ENCODE results near the gene PTGDS.

Gene PTGDS

GRCh38 chr9:136977223-136977622, at the start of gene PTGDS:
Gene PTGDS, plus strand, starts transcription at chr9:136977504. Its CDS starts 75 bp downstream, at chr9:136977579.
- H3K4me3 ChIP-seq (ENCODE audit: low read length), result no peak within 1 kb of the TSS

DNA sequence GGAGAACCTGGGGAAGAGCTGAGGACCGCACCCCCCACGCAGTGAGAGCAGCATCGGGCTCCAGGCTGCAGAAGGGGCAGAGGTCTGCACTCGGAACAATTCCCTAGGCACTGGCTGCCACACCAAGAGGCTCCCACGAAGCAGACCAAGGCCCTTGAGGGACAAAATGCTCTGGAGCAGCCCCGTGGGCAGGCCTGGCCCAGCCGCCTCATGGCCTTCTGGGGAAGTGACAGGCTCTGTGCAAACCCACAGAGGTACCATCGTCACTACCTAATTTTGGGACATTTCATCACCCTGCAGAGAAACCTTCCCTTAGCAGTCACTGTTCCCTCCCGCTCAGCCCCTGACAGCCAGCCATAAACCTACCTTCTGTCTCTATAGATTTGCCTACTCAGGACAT, 48.7 kb upstream of the PTGDS start:
- no peak for TF ChIP-seq ZNF274 (IDR thresholded peaks at IDR 0.05; ENCODE audit: low read depth, low read length)
- no peak overlapping the region for H3K4me3 ChIP-seq (ENCODE audit: low read length)

More at GRCh38 chr9:136977223-136977622, at the start of gene PTGDS:
- no peak for TF ChIP-seq ZNF274 (IDR thresholded peaks at IDR 0.05; ENCODE audit: low read depth, low read length)

DNA sequence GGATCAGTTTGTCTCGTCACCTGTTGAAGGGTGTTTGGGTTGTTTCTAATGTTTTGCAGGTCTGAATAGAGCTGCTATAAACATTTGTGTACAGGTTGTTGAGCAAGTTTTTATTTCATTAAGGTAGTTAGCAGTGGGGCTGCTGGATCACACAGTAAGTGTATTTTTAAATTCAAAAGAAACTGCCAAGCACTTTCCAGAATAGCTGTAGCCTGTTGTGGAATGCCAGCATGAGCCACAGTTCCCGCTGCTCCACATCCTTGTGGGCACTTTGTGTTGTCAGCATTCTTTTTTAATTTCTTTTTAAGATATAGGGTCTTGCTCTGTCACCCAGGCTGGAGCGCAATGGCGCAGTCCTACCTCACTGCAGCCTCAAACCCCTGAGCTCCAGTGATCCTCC, 47.3 kb upstream of the PTGDS start:
- H3K4me3 ChIP-seq (ENCODE audit: low read length), result no peak overlapping the region
- TF ChIP-seq ZNF274 (IDR thresholded peaks at IDR 0.05; ENCODE audit: low read depth, low read length), result no peak

- H3K4me3 ChIP-seq (ENCODE audit: low read length), result no peak overlapping the region
- TF ChIP-seq ZNF274 (IDR thresholded peaks at IDR 0.05; ENCODE audit: low read depth, low read length), result no peak
These were observed 45.6 kb upstream of the PTGDS start for GRCh38 chr9:136931611-136932130.

DNA sequence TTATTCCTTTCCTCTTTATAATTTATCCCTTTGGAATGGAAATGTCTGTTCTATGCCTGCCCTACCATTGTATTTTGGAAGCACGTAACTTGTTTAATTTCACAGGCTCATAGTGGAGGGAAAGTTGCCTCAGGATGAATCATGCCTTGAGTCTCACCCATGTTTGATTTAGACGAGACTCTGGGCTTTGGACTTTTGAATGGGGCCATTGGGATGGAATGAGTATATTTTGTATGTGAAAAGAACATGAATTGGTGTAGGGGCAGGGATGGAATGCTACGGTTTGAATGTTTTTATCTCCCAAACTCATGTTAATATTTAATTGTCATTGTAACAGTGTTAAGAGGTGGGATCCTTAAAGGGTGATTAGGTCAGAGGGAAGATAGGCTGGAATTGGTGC, 43.0 kb upstream of the PTGDS start:
- TF ChIP-seq ZNF274 (IDR thresholded peaks at IDR 0.05; ENCODE audit: low read depth, low read length), result no peak
- H3K4me3 ChIP-seq (ENCODE audit: low read length), result no peak overlapping the region

GRCh38 chr9:136935651-136936050, 41.7 kb upstream of the PTGDS start:
- H3K4me3 ChIP-seq (ENCODE audit: low read length), result no peak overlapping the region
- TF ChIP-seq ZNF274 (IDR thresholded peaks at IDR 0.05; ENCODE audit: low read depth, low read length), result no peak

DNA sequence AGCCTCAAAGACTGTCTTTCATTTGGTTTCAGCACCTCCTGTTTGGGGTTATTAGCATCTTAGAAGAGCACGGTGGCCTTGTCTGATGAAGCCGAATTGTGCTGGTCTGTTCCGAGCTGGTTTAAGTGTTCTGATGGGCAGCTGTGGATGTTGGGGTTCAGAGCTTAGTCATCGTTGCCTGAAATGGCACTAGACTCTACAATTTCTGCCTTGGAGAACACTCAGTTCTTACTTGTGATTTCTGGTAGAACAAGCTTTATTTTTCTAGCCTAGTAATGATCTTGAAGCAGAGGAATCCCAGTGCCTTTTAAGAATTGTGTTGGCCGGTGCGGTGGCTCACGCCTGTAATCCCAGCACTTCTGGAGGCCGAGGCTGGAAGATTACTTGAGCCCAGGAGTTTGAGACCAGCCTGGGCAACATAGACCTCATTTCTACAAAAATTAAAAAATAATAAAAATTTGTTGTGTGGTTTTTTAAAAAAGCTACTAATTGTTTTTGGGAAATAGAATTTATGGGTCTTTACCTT, 40.6 kb upstream of the PTGDS start:
- no peak for TF ChIP-seq ZNF274 (IDR thresholded peaks at IDR 0.05; ENCODE audit: low read depth, low read length)
- H3K4me3 ChIP-seq (ENCODE audit: low read length), result no peak overlapping the region

DNA sequence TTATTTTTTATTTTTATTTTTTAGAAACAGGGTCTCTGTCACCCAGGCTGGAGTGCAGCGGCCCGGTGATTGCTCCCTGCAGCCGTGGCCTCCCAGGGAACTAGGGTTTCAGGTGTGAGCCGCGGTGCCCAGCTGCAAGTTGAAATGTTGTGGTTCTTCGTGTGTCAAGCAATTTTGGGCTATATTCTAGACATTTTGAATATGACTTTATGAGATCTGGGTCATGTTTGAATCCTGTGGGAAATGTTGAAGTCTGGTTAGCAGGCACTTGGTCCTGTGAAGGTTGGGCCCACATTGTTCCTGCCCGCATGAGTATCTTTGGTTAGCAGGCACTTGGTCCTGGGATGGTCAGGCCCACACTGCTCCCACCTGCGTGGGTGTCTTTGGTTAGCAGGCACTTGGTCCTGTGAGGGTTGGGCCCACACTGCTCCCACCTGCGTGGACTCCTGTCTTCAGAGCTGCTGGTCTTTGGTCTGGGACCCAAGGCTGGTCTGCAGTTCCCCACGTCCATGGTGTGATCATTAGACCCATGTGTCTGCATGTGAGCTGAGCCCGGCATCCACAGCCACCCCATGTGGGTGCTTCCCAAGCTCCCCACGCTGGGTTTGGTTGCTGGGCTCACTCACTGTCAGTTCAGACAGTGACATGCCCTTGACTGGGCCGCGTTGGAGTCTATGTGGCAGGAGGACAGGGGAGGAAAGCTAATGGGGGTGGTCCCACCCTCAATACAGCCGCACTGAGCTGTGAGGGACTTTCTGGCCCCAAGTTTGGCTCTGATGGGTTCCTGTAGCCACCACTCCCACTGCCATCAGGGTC, 39.9 kb upstream of the PTGDS start:
- no peak overlapping the region for H3K4me3 ChIP-seq (ENCODE audit: low read length)
- TF ChIP-seq ZNF274 (IDR thresholded peaks at IDR 0.05; ENCODE audit: low read depth, low read length), result no peak

DNA sequence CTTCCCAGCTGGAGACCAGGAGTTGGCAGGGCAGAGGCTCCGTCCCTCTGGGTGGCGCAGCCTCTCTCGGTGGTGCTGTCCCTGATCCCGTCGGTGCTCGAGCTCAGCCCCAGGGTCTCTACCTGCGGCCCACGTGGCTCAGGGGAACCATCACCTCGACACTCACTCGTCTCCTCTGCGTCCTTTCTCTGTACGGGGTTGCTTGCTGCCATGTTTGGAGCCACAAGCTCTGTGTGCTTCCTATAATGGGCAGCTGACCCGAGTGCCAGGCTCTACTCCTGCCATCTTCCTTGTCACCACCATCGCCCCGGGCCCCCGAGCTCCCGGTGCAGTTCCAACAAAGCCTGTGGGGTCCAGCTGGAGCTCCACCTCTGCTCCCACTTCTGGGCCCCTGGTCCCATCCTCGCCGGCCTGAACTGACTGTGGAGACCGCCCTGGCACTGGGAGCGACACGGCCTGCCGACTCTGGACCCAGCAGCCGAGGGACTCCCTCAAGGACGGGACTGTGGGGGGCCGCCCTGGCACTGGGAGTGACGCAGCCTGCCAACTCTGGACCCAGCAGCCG, 37.8 kb upstream of the PTGDS start:
- no peak for TF ChIP-seq ZNF274 (IDR thresholded peaks at IDR 0.05; ENCODE audit: low read depth, low read length)
- no peak overlapping the region for H3K4me3 ChIP-seq (ENCODE audit: low read length)

- no peak for TF ChIP-seq ZNF274 (IDR thresholded peaks at IDR 0.05; ENCODE audit: low read depth, low read length)
These were observed 37.2 kb upstream of the PTGDS start for GRCh38 chr9:136939996-136940525.

DNA sequence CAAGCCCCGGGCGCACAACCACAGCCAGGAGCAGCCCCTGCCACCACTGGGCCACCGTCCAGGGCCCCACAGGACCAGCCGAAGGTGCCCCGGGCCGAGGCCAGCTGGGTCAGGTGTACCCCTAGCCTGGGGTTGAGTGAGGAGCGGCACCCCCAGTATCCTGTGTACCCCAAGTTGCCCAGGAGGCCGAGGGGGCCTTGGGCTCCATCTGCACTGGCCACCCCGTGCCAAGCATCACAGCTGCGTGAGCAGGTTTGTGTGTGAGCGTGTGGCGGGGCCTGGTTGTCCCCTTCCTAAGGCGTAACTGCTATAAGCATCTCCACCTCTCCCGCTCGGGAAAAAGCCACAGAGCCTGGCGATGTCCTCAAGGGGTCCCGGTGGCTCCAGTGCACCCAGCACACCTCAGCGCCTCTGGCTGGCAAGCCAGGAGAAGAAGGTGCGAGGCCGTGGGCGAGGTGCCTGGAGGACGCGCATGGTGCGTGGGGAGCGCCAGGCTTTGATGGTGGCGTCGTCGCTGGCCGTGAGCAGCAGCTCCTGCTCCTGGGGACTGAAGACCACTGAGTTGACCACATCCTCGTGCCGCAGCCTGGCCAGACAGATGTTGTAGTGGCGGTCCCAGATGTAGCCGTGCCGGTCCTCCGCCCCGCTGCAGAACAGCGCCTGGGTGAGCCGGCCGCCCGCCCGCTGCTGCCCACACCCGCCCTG, 36.6 kb upstream of the PTGDS start:
- TF ChIP-seq ZNF274 (IDR thresholded peaks at IDR 0.05; ENCODE audit: low read depth, low read length), result no peak
- no peak overlapping the region for H3K4me3 ChIP-seq (ENCODE audit: low read length)

More at GRCh38 chr9:136939996-136940525, 37.2 kb upstream of the PTGDS start:
- H3K4me3 ChIP-seq (ENCODE audit: low read length), result no peak overlapping the region

- H3K4me3 ChIP-seq (ENCODE audit: low read length), result no peak overlapping the region
- TF ChIP-seq ZNF274 (IDR thresholded peaks at IDR 0.05; ENCODE audit: low read depth, low read length), result no peak
These were observed 35.8 kb upstream of the PTGDS start for GRCh38 chr9:136941231-136942111.

Data from GM08714 (cell line).